IPS-NIHi7 (cell line): ENCODE results near the gene IFITM2.
A peak's percentile ranks its signal among the peaks of the same experiment; 100 is the strongest.
"Not testable (repeated sequence)": the region's sequence is repeated elsewhere in the genome, so short reads cannot be mapped to it uniquely, and the experiment has no call there.

Experiments used
- DNase-seq: peaks from one replicate; pipeline ENCODE4 v3.0.0; 2012; ENCODE audit warnings: mixed read lengths; ENCODE audit errors: extremely low spot score

The IFITM2 gene

DNA sequence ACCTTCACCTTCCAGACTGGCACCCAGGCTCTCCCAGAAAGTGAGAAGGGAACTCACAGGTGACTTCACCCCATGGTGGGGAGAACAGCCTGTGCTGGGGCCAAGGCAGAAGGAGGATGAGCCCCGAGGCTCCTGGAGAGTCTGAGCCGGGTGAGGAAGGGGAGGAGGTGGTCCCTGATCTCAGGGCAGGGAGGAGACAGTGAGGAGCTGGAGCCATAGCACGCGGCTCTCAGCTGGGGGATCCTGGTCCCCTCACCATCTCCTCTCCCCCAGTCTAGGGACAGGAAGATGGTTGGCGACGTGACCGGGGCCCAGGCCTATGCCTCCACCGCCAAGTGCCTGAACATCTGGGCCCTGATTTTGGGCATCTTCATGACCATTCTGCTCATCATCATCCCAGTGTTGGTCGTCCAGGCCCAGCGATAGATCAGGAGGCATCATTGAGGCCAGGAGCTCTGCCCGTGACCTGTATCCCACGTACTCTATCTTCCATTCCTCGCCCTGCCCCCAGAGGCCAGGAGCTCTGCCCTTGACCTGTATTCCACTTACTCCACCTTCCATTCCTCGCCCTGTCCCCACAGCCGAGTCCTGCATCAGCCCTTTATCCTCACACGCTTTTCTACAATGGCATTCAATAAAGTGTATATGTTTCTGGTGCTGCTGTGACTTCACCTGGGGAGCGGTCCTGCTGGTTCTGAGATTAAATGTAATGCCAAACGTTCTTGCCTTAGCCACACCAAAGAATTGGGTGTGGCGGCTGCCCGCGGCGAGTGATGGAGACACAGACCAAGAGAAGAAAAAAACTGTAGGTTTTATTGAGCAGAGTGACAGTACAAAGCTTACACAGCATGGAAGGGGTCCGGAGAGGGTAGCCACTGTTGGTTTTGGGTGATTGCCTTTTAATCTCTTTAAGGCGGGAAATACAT is 1.4 kb downstream of the IFITM2 start:
- DNase-seq, result not testable (repeated sequence)

DNA sequence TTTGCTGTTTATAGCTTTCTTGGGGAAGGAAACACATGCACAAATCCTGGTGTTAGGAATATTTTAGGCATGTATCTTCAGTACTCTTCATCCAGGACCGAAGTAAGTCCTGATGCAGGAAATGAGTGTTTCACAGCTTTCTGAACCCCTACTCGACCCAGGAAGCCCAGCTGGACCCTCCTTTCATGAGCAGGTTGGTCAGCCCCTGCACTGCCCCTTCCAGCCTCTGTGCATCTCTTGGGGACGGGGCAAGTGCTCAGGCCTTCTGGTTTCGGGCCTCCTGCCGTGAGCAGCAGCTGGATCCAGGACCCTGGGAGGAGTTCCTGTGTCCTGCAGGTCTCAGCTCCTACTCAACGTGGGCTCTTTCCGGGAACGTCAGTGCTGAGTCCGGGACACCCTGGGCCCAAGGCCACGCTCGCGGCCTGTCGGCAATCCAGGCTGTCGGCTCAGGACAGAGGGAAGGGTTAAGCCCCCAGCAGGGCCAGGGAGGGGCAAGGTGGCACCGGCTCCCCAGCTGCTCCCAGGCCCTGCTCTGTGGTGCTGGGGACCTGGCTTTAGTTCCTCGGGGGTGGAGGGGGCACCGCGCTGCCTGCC is 2.5 kb downstream of the IFITM2 start:
- DNase-seq, result not testable (repeated sequence)

DNA sequence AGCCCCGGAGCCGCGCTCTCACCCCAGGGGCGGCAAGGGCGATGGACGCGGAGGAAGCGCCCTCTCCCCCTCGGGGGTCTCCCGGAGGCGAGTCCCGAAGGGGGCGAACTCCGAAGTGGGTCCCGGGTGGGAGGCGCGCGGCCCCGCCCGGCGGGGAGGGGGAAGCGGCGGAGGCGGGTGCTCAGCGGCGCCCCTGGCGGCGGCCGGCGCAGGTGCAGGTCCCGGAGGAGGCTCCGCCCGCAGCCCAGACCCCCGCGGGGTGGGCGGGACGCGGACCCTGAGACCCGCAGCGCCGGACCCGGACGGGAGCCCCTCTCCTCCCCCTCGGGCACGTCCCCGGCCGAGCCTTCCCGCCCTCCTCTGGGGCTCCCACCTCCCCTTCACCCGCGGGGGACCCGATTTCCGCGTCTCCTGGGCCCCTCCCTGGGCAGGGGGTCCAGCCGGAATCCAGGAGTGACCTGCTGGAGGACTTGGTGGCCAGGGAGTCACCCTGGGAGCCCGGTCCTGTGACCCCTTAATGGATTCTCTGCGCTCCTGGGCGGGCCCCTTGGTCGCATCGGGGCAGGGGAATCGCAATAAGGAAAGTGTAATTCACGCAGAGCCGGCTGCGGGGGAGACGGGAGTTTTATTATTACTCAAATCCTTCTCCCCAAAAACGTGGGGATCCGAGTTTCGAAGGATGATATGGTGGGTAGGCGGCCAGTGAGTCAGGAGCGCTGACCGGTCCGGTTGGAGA is 3.6 kb downstream of the IFITM2 start:
- DNase-seq, result not testable (repeated sequence)

DNA sequence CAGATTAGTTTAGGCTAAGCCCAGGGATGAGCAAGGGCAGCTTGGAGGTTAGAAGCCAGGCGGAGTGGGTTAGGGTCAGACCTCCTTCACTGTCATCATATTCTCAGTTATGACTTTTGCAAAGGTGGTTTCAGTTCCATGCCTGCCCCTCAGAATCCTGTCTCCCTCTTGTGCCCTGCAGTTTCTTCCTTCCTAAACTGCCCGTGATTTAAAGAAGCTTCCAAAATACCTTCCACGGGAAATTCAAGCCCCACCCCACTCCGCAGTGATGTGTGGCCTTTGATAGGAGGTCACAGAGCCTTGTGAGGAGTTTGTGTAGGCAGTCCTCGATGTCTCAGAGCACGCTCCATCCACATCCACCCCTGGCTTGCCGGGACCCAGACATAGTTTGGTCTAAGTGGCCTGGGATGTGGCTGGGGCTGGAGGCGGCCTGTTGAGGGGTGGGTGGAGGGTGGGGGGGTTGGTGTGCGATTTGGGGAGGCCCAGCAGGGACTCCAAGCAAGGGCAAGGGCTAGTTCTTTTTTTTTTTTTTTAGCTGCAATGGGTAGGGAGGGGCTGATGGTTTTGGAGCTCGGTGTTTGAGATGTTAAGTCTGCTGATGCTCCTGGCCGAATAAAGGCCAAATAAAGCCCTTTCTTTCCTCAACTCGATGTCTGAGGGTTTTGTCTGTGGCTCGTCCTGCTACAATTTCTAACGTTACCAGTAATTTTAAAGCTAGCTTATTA is 4.6 kb downstream of the IFITM2 start:
- DNase-seq, result no peak

DNA sequence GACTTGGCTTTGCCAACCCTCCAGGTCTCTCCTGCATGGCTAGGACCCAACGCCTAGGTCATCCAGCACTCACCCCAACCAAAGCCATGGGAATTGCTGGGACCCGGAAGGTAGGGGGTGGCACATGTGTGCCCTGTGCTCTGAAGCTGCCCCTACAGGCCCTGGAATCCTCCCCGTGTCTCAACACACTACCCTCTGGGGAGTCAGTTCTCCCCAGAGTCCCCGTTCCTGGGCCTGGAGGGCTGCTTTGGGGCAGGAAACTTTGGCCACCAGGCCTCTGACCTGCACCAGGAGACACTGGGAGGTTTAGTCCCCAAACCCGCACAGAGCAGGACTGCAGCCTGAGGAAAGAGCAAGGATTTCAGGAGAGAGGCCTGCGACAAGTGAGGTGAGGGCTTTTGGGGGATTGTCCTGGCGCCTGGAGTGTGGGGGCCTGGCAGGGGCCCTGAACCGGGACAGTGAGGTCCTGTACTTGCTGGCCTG is 5.7 kb downstream of the IFITM2 start:
- no peak for DNase-seq

DNA sequence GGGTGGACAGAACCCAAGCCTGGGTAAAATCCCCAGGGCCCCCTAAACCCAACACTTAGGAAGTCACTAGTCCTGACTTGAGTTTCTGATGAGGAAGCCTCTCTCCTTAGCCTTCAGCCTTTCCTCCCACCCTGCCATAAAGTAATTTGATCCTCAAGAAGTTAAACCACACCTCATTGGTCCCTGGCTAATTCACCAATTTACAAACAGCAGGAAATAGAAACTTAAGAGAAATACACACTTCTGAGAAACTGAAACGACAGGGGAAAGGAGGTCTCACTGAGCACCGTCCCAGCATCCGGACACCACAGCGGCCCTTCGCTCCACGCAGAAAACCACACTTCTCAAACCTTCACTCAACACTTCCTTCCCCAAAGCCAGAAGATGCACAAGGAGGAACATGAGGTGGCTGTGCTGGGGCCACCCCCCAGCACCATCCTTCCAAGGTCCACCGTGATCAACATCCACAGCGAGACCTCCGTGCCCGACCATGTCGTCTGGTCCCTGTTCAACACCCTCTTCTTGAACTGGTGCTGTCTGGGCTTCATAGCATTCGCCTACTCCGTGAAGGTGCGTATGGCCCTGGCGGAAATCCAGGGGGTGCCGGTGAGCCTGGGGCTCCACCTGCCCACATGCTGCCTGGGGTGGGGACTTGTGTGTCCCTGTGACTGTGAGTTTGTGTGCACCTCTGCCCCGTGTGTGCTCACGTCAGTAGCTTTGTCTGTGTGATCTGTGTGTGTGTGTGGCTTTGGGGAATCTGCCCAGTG is 6.4 kb downstream of the IFITM2 start, which contains the start of gene IFITM1:
IFITM1 (plus strand) TSS at position 254 of the 767 bp plus-strand sequence; CDS start at position 385, 131 bp downstream.
- DNase-seq, result peak; percentile 66

DNA sequence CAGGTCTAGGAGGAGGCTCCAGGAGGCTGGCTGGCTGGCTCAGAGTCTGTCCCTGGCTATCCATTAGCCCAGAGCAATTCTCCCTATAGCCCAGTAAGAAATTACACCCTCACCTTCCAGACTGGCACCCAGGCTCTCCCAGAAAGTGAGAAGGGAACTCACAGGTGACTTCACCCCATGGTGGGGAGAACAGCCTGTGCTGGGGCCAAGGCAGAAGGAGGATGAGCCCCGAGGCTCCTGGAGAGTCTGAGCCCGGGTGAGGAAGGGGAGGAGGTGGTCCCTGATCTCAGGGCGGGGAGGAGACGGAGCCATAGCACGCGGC is 6.9 kb downstream of the IFITM2 start:
- not testable (repeated sequence) for DNase-seq

DNA sequence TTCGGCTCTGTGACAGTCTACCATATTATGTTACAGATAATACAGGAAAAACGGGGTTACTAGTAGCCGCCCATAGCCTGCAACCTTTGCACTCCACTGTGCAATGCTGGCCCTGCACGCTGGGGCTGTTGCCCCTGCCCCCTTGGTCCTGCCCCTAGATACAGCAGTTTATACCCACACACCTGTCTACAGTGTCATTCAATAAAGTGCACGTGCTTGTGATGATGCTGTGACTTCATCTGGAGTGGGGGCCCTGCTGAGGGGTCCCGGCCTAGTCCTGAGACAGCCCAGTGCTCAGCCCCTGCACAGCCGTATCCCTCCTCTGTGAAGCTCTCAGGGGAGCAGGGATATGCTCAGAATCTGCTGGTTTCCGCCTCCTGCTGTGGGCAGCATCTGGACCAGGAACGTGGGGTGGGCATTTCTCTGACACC is 7.5 kb downstream of the IFITM2 start:
- no peak for DNase-seq

DNA sequence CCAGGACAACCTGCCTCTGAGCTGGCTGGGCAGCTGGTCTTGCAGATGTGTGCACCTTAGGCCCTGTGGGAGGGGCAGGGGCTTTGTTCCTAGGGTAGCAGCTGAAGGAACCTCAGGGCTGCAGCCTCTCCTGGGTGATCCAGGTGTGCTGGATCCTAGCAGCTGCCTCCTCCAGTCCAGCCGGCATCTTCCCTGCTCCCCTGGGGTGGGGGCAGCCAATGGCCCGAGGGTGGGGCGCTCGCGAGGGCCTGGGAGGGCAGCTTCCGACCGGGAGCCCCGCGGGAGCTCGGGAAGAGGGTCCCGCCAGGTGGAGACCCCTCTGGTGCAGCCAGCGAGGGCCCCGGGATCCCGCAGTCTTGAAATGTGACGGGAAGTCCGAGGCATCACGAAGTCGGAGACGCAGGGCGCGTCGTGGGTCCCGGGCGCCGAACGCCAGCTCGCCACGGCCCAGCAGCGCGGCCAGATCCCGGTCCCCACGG is 7.9 kb downstream of the IFITM2 start:
- DNase-seq, result no peak

DNA sequence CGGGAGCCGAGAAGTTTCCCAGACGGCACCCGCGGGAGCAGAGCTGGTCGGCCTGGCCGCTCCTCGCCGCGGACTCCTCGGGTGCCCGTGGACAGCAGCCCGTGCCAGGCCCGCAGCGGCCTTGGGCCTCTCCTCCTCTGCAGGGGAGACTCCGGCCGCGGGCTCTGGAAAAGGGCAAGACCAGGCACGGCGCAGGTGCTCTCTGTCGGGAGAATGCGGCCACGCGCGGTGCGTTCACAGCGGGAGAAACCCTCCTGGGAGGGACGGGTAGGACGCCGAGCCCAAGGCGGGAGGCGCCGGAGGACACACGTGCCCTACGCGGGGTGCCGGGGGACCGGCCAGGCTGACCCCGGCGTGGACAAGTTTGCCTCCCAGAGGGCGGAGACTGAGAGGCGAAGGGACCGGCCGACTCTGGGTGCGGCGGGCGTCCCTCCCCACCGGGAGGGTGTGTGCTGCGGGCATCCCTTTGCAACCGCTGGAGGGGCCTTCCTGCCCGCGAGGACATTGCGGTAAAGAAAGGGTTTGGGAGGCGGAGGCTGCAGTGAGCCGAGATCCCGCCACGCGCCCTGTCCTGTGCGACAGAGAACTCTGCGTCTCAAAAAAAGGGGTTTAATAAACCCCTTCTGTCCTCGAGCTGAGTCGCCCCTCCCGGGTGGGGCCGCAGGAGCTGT is 8.6 kb downstream of the IFITM2 start:
- no peak for DNase-seq

DNA sequence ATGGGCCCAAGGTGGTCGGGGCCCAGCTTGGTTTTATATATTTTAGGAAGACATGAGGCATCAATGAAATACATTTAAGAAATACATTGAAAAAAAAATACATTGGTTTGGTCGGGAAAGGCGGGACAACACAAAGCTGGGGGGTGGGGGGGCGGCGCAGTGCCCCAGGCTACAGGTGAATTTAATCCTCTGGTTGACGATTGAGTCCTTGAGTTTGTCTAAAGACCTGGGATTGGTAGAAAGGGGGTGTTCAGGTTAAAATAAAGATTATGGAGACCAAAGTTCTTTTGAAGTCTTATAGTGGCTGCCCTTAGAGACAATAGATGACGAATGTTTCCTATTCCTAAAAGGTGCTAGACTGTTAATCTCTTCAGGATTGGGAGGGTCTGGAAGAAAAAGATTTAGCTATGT is 9.3 kb downstream of the IFITM2 start:
- no peak for DNase-seq

DNA sequence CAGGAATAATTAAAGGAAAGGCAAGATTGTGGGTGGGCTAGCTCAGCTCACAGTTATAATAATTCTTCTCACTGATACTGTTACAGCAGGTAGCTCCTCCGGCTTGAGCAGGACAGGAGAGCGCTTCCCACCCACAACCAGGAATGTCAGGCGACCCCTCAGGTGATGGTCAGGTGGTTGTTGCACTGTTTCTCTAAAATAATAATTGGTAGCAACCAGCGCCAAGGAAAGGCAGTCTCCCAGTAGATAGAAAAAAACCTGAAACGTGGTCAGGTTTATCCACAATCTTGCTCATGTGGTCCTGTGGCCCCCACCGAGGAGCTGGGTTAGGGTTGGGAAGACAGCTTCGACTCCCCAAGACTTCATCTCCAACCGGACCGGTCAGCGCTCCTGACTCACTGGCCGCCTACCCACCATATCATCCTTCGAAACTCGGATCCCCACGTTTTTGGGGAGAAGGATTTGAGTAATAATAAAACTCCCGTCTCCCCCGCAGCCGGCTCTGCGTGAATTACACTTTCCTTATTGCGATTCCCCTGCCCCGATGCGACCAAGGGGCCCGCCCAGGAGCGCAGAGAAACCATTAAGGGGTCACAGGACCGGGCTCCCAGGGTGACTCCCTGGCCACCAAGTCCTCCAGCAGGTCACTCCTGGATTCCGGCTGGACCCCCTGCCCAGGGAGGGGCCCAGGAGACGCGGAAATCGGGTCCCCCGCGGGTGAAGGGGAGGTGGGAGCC is 10.2 kb downstream of the IFITM2 start:
- DNase-seq, result not testable (repeated sequence)

DNA sequence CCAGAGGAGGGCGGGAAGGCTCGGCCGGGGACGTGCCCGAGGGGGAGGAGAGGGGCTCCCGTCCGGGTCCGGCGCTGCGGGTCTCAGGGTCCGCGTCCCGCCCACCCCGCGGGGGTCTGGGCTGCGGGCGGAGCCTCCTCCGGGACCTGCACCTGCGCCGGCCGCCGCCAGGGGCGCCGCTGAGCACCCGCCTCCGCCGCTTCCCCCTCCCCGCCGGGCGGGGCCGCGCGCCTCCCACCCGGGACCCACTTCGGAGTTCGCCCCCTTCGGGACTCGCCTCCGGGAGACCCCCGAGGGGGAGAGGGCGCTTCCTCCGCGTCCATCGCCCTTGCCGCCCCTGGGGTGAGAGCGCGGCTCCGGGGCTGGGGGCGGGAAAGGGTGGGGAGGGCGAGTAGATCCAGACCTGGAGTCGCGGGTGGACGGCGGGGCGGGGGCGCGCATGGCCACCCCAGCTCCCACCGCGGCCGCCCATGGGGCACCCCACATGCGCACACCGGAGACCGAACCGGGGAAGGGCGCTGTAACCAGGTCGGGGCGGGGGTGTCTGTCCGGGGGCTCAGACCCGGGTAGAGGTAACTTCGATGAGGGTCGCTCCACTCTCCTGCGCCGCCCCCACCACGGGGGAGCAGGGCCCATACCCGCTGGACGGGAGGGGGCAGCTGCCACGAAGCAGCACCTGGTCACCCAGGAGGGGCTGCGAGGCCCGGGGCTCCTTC is 10.9 kb downstream of the IFITM2 start:
- not testable (repeated sequence) for DNase-seq

DNA sequence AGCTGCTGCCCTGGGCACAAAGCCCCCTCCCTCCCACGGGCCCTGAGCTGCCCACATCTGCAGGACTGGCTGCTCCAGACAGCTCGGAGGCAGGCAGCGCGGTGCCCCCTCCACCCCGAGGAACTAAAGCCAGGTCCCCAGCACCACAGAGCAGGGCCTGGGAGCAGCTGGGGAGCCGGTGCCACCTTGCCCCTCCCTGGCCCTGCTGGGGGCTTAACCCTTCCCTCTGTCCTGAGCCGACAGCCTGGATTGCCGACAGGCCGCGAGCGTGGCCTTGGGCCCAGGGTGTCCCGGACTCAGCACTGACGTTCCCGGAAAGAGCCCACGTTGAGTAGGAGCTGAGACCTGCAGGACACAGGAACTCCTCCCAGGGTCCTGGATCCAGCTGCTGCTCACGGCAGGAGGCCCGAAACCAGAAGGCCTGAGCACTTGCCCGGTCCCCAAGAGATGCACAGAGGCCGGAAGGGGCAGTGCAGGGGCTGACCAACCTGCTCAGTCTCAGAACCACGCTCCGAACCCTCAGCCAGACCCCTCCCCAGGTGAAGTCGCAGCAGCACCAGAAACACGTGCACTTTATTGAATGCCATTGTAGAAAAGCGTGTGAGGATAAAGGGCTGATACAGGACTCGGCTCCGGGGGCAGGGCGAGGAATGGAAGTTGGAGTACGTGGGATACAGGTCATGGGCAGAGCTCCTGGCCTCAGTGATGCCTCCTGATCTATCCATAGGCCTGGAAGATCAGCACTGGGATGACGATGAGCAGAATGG is 11.7 kb downstream of the IFITM2 start:
- not testable (repeated sequence) for DNase-seq

DNA sequence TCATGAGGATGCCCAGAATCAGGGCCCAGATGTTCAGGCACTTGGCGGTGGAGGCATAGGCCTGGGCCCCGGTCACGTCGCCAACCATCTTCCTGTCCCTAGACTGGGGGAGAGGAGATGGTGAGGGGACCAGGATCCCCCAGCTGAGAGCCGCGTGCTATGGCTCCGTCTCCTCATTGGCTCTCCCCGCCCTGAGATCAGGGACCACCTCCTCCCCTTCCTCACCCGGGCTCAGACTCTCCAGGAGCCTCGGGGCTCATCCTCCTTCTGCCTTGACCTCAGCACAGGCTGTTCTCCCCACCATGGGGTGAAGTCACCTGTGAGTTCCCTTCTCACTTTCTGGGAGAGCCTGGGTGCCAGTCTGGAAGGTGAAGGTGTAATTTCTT is 12.3 kb downstream of the IFITM2 start:
- not testable (repeated sequence) for DNase-seq

DNA sequence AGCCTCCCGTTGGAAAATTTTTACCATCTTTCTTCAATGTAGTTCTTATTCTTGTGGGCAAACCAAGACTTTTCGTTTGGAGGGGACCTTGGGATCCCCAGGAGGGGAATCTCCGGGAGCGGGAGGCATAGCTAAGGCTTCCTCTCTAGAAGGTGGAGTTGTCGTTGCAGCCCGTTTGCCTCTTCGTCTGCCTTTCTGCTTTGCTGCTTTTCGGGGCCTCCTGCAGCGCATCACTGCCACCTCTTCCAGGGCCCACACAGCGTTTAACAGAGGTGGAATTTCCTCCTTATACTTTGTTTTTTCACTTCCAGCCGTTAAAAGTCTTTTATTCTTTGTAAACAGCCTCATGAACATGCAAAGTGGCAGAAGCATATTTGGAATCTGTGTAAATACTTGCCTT is 16.5 kb downstream of the IFITM2 start:
- peak; percentile 7 for DNase-seq

DNA sequence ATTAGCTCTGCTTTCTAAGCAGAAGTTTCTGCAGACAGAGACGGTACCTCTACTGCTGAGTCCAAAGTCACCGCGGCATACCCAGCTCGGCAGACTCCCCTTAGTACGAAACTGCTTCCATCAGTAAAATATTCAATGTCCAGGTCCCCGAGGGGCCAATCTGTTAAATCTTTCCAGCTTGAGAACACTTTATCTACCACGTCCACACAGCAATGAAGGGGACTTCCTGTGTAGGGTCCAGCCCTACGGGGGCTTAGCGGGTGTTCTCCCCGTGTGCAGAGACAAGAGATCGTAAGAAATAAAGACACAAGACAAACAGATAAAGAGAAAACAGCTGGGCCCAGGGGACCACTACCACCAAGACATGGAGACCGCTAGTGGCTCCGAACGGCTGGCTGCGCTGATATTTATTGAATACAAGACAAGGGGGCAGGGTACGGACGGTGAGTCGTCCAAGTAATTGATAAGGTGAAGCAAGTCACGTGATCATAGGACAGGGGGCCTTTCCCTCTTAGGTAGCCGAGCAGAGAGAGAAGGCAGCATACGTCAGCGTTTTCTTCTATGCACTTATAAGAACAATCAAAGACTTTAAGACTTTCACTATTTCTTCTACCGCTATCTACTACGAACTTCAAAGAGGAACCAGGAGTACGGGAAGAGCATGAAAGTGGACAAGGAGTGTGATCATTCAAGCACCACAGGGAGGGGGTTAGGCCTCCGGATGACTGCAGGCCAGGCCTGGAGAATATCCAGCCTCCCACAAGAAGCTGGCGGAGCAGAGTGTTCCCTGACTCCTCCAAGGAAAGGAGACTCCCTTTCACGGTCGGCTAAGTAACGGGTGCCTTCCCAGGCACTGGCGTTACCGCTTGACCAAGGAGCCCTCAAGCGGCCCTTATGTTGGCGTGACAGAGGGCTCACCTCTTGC is 17.2 kb downstream of the IFITM2 start:
- not testable (repeated sequence) for DNase-seq
